ENCODE results near the gene POLR3F. TPM values are rescaled to one million over a fixed set of nuclear protein-coding genes. Genes with fewer than 3 reads are reported as not detected.

Gene POLR3F
- total RNA-seq, 1 experiment from 2014 or later = 11.2 TPM

DNA sequence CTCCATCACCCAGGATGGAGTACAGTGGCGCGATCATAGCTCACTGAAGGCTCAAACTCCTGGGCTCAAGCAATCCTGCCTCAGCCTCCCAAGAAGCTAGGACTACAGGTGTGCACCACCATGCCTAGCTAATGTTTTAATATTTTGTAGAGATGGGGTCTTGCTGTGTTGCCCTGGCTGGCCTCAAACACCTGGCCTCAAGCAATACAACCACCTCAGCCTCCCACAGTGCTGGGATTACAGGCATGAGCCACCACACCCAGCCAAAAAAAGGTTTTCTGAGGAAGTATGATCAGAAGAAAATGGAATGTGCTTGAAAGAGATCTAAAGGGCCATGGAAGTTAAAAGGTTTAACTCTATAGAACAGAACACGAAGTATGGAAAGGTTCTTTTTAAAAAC is 21.1 kb downstream of the POLR3F start:
- intact Hi-C loops (cut with micrococcal nuclease) = no loop called here
- peaks cover 59% of the 10 kb centered on the region for H3K36me3 Mint-ChIP-seq (ENCODE audit: insufficient read depth, unreplicated experiment)
- no peaks in the 10 kb centered on the region for H3K27me3 Mint-ChIP-seq (ENCODE audit: insufficient read depth, unreplicated experiment)
- H3K27ac Mint-ChIP-seq (ENCODE audit: low read depth, unreplicated experiment) = no peak overlapping the region
- no peak for TF ChIP-seq CTCF (IDR thresholded peaks at IDR 0.05; ENCODE audit: unreplicated experiment)
- BruUV-seq (replicated peaks) = no TSS peak
- H3K4me1 Mint-ChIP-seq (ENCODE audit: insufficient read depth, unreplicated experiment) = no peaks in the 10 kb centered on the region
- ChIA-PET POLR2A (interaction anchor here (3.7 to 5.6 kb wide), 2 partner anchors 9 to 19 kb away, joined by 14 to 30 read pairs; partner anchors contain the start of genes RBBP9 and SEC23B), CTCF (interaction anchor here (0.6 to 1.0 kb wide), 2 partner anchors 25 to 483 kb away, joined by 3 to 5 read pairs; no protein-coding TSS in a partner anchor)
- H3K4me3 Mint-ChIP-seq (ENCODE audit: unreplicated experiment) = no peak overlapping the region
- H3K9me3 Mint-ChIP-seq (ENCODE audit: unreplicated experiment) = no peaks in the 10 kb centered on the region
- no peak for DNase-seq (ENCODE audit: unreplicated experiment)

- peak overlapping the region; percentile 87 for H3K27ac Mint-ChIP-seq (ENCODE audit: low read depth, unreplicated experiment)
- no peak for TF ChIP-seq CTCF (IDR thresholded peaks at IDR 0.05; ENCODE audit: unreplicated experiment)
- DNase-seq (ENCODE audit: unreplicated experiment) = peak; percentile 34
- H3K36me3 Mint-ChIP-seq (ENCODE audit: insufficient read depth, unreplicated experiment) = peaks cover 13% of the 10 kb centered on the region
- intact Hi-C loops (cut with micrococcal nuclease) = loop anchor here (1.0 kb wide), 1 partner anchor 29 kb away; the partner anchor contains the start of genes DZANK1 and POLR3F
- no TSS peak for BruUV-seq (replicated peaks)
- POLR2A ChIA-PET = interaction anchor here (0.6 to 4.8 kb wide), 17 partner anchors 9 to 1480 kb away, joined by 3 to 283 read pairs (median 7); partner anchors contain the start of genes DZANK1, MGME1, POLR3F and SEC23B
- H3K4me3 Mint-ChIP-seq (ENCODE audit: unreplicated experiment) = peak overlapping the region; percentile 91
- no peaks in the 10 kb centered on the region for H3K9me3 Mint-ChIP-seq (ENCODE audit: unreplicated experiment)
- no peaks in the 10 kb centered on the region for H3K27me3 Mint-ChIP-seq (ENCODE audit: insufficient read depth, unreplicated experiment)
- H3K4me1 Mint-ChIP-seq (ENCODE audit: insufficient read depth, unreplicated experiment) = no peaks in the 10 kb centered on the region
- CTCF ChIA-PET = interaction anchor here (0.6 to 4.5 kb wide), 7 partner anchors 11 to 1735 kb away, joined by 3 to 37 read pairs (median 4); partner anchors contain the start of genes DZANK1, POLR3F and SEC23B
These were observed 28.9 kb downstream of the POLR3F start for GRCh38 chr20:18496042-18496441.

DNA sequence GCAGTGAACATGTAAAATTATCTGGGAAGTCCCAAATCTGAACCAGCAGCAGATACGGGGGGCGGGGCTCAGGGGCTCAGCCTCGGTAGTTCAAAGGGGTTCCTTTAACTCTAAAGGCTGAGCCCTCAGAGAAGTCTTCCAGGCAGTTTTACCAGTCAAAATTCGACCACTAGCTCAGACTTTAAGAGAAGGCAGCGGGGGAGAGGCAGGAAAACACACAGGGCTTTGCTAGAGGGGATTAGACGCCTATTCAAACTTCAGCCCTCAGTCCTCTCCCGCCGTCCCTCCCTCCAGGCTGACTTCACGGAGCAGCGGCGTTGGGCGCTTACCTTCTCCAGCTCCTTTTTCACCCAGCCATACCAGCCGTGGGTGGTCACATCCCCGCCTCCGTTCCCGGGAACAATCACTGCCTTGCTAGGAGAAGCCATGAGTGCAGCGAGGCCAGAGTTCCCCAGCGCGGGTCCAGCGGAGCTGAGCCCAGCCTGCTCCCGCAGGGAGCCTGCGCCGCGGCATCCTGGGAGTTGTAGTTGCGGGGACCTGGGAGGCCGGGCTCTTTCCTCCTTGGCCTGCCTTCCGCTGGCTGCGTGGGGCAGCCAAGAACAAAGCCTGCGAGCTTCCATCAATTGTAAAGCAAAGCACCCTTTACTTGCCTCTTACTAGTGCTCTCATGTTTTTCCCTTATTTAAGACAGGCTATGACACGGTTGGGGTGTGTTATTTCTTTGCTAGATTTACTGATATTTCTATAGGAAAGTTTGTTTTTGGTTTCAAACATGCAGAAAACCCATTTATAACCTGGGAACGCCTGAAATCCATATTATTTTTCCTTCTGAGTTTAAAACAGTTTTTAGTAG is 29.8 kb downstream of the POLR3F start, which contains the start of gene RBBP9:
Gene RBBP9 (minus strand): TSS at position 486 of the 853 bp plus-strand sequence. CDS start 58 bp downstream, at position 428.
- CTCF ChIA-PET = interaction anchor here (0.6 to 4.5 kb wide), 11 partner anchors 10 to 812 kb away, joined by 3 to 37 read pairs (median 3); partner anchors contain the start of genes DZANK1, POLR3F and SEC23B

More for the DNA sequence above, 29.8 kb downstream of the POLR3F start, which contains the start of gene RBBP9:
- DNase-seq (ENCODE audit: unreplicated experiment) = peak; percentile 83
- peak within 1 kb of the TSS; percentile 87 for H3K27ac Mint-ChIP-seq (ENCODE audit: low read depth, unreplicated experiment)
- TSS peak; percentile 34 for BruUV-seq (replicated peaks)
- H3K4me1 Mint-ChIP-seq (ENCODE audit: insufficient read depth, unreplicated experiment) = no peaks in the 10 kb centered on the region
- intact Hi-C loops (cut with micrococcal nuclease) = loop anchor here (1.0 kb wide), 1 partner anchor 30 kb away; the partner anchor contains the start of genes DZANK1 and POLR3F
- TF ChIP-seq CTCF (IDR thresholded peaks at IDR 0.05; ENCODE audit: unreplicated experiment) = no peak
- no peaks in the 10 kb centered on the region for H3K27me3 Mint-ChIP-seq (ENCODE audit: insufficient read depth, unreplicated experiment)
- no peaks in the 10 kb centered on the region for H3K9me3 Mint-ChIP-seq (ENCODE audit: unreplicated experiment)
- H3K4me3 Mint-ChIP-seq (ENCODE audit: unreplicated experiment) = peak within 1 kb of the TSS; percentile 91
- POLR2A ChIA-PET = interaction anchor here (0.6 to 4.8 kb wide), 23 partner anchors 10 to 1479 kb away, joined by 3 to 283 read pairs (median 4); partner anchors contain the start of genes DZANK1, MGME1, POLR3F and SEC23B
- peaks cover 6% of the 10 kb centered on the region for H3K36me3 Mint-ChIP-seq (ENCODE audit: insufficient read depth, unreplicated experiment)
